ENCODE results near the gene SNRPN.
"Not testable (repeated sequence)": the region's sequence is repeated elsewhere in the genome, so short reads cannot be mapped to it uniquely, and the experiment has no call there.

The SNRPN gene

DNA sequence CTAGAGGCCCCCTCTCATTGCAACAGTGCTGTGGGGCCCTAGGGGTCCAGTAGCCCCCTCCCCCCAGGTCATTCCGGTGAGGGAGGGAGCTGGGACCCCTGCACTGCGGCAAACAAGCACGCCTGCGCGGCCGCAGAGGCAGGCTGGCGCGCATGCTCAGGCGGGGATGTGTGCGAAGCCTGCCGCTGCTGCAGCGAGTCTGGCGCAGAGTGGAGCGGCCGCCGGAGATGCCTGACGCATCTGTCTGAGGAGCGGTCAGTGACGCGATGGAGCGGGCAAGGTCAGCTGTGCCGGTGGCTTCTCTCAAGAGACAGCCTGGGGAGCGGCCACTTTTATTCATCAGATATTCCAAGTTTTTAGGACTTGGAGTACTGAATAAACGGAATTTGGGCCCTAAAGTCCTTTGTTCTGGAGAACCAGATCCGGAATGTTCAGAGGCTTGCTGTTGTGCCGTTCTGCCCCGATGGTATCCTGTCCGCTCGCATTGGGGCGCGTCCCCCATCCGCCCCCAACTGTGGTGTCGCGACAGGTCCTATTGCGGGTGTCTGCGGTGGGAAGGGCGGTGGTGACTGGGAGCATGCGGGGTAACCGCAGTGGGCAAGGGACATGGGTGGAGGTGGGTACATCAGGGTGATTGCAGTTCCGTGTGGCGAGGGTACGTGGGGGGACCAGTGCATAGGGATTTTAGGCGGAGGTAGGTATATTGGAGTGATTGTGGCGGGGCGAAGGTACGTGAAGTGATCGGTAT lies at the start of gene SNRPN, which contains the start of gene SNURF:
SNRPN (plus strand) TSS at position 205 of the 748 bp plus-strand sequence. CDS start 19,467 bp downstream, outside the sequence.
SNURF (plus strand) TSS at position 205 of the 748 bp plus-strand sequence; CDS start at position 267, 62 bp downstream.
- DNase-seq, result peak; percentile 30 to 40

DNA sequence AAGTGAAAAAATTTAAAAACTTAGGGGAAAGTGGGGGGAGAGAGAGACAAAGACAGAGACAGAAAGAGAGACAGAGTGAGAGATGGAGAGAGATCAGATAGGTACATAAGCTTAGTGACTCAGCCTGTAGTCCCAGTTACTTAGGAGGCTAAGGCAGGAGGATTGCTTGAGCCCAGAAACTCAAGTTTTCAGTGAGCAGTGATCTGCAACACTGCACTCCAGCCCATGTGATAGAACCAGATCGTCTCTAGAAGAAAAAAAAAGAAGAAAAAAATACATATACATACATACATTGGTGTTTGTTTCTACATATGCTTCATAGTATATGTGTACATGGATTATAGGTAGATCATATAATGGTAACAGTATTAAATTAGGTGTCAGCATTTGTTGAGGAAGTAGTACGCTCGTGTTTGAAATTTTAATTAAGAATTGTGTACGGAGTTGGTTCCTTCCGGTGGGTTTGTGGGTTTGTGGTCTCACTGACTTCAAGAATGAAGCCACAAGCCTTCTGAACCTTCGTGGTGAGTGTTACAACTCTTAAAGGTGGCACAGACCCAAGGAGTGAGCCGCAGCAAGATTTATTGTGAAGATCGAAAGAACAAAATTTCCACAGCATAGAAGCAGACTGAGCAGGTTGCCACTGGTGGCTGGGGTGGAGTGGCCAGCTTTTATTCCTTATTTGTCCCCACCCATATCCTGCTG lies 38.3 kb upstream of the SNRPN start:
- DNase-seq, result no peak

DNA sequence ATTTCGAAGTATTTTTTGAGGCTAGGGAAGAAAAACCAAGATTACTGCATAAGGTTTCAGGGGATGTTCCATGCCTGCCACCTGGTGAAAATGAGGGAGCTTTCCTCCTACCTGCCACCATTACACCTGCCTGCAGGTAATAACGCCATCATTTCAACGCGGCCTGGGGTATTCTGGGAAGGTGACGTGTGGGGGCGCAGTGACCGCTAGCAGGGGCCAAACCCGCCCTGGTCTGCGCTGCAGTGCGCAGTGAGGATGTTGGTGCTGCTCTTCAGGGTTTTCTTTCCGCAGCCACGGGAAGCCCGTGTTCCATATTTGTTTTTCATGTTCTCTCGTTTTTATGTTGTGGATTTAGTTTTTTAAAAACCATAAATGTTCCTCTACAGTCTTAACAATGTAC lies 37.4 kb upstream of the SNRPN start:
- DNase-seq, result no peak

DNA sequence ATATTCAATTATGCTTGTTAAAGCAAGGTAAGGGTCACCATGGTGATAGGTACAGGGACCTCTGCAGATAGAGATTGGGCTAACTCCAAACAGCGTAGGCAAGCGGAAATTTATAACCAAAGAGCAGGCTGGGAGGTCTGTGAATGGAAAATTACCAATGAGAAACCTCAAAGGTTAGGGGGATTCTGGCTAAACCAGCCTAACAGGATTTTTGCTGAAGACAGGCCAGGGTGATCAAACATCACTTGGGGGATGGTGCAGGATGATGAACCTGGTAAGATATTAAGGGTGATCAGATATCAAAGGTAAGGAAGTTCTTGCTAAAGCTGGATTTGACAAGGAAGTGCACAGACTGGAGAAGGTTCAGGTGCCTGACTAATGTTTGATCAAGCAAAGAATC lies 35.3 kb upstream of the SNRPN start:
- DNase-seq, result no peak

DNA sequence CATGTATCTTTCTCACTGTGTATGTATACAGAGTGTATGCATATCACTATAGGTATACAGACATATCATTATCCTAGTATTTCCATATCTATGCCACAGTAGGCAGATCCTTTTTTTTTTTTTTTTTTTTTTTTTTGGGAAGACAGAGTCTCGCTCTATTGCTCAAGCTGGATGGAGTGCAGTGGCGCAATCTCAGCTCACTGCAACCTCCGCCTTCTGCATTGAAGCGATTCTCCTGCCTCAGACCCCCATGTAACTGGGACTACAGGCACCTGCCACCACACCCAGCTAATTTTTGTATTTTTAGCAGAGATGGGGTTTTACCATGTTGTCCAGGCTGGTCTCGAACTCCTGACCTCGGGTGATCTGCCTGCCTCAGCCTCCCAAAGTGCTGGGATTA lies 32.0 kb upstream of the SNRPN start:
- not testable (repeated sequence) for DNase-seq

DNA sequence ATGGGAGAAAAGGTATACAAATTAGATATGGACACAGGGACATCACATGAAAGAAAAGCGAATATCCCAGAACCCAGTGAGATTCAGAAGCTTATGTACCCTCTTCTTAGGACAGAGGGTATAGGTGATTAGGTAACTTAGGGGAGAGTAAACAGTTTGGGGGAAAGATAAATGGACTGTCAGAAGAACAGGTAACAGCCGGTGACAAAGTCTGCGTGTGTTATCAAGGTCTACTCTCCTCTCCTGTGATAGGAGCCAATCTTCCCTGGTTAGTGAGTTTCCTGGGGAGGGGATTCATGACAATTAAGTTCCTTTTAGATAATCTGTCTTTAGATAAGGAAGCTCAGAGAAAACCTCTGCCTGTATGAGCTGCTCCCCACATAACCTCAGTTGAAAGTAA lies 30.6 kb upstream of the SNRPN start:
- DNase-seq, result no peak

DNA sequence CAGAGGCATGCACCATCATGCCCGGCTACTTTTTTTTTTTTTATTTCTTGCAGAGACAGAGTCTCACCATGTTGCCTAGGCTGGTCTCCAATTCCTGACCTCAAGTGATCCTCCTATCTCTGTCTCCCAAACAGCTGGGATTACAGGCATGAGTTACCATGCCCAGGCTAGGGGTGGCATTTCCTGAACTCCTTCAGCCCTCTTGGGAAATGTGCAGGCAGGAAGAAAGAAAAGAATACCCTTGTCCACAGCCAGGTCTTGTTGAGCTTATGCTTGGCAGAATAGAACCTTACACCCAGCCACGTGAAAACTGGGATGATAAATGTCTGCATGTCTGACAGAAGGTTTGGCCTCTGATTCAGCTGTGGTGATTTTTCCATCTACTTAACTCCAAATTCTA lies 30.2 kb upstream of the SNRPN start:
- DNase-seq, result no peak

DNA sequence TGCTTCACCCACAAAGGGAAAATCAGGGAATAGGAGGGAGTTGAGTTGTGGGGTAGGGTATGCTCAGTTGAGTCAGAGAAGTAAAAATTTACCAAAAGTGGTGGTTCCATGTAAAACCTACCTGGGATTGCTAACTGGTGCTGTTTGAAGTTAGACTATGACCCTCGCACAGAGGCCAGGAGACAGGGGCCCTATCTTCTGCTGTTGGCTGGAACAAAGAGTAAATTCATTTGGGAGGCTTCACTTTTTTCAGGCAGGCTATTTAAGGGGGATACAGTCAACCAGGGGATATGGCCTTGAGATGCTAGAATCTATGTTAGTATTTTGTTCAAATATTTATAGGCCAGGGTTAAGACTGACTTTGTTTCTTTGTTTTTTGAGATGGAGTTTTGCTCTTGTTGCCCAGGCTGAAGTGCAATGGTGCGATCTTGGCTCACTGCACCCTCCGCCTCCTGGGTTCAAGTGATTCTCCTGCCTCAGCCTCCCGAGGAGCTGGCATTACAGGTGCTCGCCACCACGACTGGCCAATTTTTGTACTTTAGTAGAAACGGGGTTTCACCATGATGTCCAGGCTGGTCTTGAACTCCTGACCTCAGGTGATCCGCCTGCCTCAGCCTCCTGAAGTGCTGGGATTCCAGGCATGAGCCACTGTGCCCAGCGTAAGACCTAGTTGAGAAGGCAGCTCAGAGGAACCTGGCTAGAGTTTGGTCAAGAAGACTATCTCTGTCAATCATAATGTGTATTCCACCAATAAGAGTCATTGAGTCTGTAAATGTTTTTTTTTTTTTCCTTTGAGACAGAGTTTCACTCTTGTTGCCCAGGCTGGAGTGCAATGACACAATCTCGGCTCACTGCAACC lies 22.7 kb upstream of the SNRPN start:
- DNase-seq, result not testable (repeated sequence)

DNA sequence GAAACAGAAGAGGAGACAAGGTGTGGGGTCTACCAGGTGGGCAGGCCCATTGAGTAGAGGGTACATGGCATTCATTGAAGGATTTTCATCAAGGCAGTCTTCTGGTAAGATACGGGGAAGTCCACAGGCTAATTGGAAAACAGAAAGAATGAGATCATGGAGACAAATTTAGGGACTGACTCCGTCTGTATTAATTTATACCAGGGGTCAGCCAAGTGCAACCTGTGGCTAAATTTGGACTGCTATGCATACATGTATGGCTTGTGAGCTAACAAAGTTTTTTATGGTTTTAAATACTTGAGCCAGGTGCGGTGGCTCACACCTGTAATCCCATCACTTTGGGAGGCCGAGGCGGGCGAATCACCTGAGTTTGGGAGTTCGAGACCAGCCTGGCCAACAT lies 21.1 kb upstream of the SNRPN start:
- DNase-seq, result no peak

DNA sequence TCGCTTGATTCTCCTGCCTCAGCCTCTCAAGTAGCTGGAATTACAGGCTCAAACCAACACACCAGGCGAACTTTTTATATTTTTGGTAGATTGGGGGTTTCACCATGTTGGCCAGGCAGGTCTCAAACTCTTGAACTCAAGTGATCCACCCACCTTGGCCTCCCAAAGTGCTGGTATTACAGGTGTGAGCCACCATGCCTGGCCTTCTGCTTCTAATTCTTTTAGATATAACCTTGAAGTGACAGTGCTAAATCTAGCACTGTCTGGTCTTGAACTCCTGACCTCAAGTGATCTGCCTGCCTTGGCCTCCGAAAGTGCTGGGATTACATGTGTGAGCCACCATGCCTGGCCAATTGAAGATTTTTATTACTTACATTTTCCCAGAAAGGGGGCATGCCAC lies 16.6 kb upstream of the SNRPN start:
- not testable (repeated sequence) for DNase-seq

DNA sequence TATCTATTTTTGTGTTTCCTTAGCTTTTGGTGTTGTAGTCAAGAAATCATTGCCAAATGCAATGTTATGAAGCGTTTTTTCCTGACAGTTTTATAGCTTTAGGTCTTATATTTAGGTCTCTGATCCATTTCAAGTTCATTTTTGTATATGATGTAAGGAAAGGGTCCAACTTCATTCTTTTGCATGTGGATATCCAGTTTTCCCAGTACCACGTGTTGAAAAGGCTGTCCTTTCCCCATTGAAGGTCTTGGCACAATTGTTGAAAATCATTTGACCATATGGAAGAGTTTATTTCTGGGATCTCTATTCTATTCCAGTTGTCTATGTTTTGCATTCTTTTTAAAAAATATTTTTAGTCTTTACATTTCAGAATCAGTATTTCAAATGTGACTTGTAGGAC lies 14.6 kb upstream of the SNRPN start:
- DNase-seq, result no peak

DNA sequence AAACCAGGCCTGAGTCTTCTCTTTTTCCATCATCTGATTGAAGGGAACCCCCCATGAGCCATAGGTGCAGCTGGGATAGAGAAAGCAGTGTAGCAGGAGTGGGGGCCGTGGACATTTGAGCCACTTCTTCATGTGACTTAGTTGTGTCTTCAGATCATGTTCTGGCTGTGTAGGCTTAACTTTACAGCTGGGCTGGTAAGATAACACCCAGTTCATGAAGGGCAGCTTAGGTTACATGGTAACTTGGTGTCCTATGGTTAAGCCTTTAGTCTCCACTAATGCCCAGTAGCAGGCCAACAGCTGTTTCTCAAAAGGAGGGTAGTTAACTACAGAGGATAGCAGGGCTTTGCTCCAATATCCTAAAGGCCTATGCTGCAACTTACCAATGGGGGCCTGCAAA lies 11.4 kb upstream of the SNRPN start:
- no peak for DNase-seq

DNA sequence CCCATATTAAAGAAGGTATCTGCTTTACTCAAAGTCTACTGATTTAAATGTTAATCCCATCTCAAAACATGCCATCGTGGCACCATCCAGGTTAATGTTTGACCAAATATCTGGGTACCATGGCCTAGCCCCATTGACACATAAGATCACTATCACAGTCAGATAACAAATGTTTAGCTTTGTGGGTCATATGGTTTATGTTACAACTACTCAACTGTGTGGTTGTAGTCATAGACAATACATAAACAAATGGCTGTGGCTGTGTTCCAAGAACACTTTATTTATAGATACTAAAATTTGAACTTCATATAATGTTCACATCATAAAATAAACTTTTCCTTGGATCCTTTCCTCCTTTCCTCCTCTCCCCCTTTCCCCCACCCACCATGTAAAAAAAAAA lies 9.8 kb upstream of the SNRPN start:
- DNase-seq, result no peak

DNA sequence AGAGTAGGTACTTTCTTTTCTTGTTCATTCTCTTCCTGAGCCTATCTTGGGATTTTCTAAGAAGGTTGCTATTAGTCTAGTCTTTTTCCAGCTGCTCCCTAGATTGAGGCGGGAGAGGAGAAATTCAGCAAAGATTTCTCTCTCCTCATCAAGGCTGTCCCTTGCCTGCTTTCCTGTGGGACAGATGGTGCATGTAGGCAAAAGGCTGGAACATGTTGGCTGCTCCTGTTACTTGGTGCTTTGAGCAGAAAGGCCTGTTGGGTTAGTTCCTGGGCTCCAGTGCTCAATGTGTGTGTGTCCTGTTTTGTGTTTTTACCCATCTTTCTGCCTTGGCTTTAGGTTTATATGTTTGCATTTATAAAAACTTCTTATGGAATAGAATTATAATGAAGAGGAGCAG lies 9.1 kb upstream of the SNRPN start:
- no peak for DNase-seq

DNA sequence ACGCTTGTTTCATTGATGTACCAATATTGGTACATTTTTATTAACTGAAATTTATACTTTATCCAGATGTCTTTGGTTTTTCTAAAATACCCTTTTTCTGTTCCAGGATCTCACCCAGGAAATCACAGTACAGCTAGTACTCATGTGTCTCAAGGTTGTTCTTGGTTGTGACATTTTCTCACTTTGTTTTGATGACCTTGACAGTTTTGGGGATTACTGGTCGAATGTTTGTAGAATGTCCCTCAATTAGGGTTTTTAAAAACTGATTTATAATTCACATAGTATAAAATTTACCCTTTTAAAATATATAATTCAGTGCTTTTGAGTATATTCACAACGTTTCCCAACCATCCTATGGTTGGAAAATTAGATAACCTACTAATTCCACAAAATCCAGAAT lies 6.3 kb upstream of the SNRPN start:
- no peak for DNase-seq

DNA sequence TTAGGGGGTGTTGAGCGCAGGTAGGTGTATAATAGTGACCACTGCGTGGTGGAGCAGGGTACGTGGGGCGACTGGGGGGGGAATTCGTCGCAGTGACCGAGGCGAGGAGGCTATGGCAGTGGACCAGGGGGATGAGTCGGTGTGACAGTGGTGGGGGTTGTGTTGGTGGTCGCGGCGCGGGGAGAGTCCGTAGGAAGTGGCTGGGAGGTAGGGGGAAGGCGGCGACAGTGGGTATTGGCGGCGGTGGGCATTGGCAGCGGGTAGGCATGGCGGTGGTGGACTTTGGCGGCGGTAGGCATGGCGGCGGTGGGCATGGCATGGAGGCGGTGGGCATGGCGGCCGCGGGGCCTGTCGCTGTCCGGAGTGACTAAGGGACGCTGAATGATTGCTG lies 739 bp downstream of the SNRPN start:
- no peak for DNase-seq

DNA sequence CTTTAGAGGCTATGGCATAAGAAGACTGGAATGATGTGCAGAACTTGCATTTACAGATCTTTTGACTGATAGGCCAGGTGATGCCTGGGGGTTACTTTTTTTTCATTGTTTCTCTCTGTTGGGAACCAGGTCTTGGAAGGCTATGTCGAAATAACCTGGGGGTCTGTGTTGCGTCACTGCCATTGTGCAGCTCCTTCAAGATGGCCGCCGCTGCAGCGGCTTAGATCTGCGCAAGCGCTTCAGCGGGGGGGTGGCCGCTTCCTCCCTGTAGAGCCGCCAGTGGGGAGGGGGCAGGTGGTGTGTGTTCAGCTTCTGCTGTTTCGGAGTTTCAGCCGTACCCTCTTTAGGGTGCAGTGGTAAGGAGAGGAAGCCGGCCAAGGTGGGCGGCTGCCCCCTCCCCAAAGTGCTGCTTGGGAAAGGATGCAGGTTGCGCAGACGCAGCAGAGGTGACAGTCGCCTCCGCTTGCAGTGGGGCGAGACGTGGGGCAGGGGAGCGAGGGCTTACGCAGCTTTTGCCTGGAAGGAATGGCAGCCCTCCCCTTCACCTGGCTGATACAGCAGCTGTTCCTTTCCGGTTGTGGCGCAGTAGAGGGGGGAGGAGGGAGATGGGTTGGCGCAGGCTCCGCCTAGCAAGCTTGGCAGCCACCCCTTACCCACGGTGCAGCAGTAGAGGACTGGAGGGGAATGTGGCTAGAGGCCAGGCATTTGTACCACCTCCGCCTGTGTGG lies 1.5 kb downstream of the SNRPN start:
- DNase-seq, result peak; percentile 56 to 76

DNA sequence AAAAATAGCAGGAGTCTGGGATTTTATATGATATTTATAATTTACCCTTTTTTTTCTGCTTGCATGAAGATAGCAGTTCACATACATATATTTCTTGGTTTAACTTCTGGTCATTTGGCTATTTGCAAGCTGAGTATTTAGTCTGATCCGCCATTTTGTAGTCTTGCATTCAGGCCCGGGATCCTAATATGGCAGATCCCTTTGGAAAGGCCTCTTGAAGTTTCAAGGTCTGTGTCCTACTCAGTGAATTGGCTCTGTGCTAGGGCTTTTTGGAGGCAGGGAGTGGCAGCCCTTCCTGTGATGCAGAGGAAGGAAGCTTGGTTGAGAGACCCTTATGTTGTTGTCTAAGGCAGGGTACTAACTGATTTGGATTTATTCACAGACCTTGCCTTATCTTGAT lies 2.9 kb downstream of the SNRPN start:
- no peak for DNase-seq

DNA sequence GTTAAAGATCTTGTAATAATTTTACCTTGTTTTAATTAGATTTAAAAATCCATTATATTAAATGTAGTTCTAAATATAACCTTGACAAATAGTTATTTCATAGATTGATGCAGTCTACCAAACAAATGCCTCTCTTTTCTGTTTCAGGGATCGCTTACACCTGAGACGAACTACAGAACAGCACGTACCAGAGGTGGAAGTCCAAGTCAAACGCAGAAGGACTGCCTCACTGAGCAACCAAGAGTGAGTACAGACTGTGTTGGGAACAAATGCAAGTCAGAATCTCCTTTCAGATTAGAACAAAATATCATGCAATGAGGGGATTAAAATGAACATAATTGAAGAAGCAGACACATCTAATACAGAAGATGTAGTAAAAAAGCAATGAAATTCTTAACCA lies 7.2 kb downstream of the SNRPN start:
- no peak for DNase-seq

DNA sequence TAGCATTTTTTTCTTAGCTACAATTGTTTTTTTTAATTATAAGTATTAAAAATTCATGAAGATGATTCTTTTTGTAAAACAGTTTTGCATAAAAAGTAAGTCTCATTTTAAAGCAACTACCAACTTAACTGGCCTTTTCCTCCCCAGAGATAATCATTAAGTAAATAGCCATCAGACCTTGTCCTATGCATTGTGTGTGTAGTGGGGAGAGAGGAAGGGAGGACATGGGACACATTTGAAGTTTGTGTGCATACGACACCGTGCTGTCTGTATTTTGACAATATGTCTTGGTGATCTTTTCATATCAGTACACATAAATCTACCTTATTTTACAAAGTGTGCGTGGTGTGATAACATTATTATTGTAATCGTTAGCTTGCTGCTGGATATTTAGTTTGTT lies 8.1 kb downstream of the SNRPN start:
- no peak for DNase-seq

DNA sequence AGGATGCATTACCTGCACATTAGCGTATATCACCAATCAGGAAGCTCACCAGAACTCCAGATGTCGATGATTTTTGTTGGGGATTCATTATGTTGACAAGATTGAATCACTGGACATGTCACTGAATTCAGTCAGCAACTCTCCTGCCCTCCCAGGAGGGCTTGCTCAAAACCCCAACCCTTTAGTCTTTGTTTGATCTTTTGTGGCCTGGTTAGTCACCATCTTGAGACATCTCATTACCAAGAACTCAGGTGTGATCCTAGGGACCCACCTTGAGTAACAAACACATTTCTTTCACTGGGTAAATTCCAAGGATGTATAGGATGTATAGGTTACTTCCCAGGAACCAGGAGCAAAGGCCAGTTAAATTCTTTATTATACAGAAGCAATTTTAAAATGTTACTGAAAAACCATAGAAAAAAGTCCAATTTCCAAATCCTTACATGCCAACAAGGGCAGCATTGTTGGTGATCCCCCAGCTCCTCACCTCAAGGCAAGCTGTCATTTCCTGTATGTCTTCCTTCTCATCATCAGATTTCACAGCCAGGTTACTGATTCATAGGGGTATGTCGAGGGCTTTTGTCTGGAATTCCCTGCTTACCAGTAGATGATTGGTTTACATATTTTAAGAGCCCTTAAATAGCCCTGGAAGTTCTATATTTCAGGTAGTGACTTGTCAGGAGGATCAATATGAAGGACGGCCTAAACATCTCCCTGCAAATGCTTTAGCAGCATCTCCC lies 11.7 kb downstream of the SNRPN start:
- no peak for DNase-seq

DNA sequence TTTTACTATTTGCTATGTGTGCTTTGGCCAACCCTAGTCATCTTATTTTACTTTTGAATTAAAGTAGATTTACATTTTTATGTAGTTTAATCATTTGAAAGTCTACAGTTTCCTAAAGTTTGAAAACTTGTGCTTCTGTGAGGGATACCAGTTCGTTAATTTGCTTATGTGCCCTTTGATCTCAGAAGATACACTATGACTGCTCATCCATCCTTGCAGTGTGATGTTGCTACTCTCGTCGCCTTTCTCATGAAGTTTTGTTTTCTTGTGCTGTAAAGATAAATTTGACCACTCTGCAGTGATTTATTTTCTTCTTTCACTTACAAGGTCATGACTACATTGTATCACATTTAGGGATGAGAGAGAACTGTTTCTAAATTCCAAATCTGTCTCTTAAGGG lies 16.3 kb downstream of the SNRPN start:
- DNase-seq, result no peak

All from NCI-H187 (cell line).